GM12891 (cell line): ENCODE measurements around the gene HK3.

Experiments used
- DNase-seq: peaks from one replicate; pipeline ENCODE4 v3.0.0; 2011; ENCODE audit warnings: low spot score; ENCODE audit not compliant: insufficient read length
- FAIRE-seq: peaks from 2 replicates; lab custom pipeline; 2011; peaks lifted over from hg19 to GRCh38; lab: Jason Lieb, UNC
- PAX5 ChIP-seq: IDR thresholded peaks from 2 replicates; pipeline ENCODE4 v1.6.1; 2011; ENCODE audit warnings: low read length, moderate library complexity, mild to moderate bottlenecking; ENCODE audit not compliant: insufficient read depth, severe bottlenecking
- POLR2A ChIP-seq: IDR thresholded peaks from 2 replicates; pipeline ENCODE4 v1.6.1; 2011; ENCODE audit warnings: low read depth, low read length, control low read depth
- POLR2AphosphoS5 ChIP-seq: IDR thresholded peaks from 2 replicates; pipeline ENCODE4 v1.6.1; 2011; ENCODE audit warnings: low read depth, low read length, control low read depth
- POU2F2 ChIP-seq: IDR thresholded peaks from 2 replicates; pipeline ENCODE4 v1.6.1; 2011; ENCODE audit warnings: low read depth, mild to moderate bottlenecking, control low read depth, low read length, moderate library complexity
- SPI1 ChIP-seq: IDR thresholded peaks from 2 replicates; pipeline ENCODE4 v1.6.1; 2011; ENCODE audit warnings: low read depth, low read length, control low read depth
- TAF1 ChIP-seq: IDR thresholded peaks from 2 replicates; pipeline ENCODE4 v1.6.1; 2011; ENCODE audit warnings: low read depth, low read length, control low read depth

Gene HK3

GRCh38 chr5:176845392-176845713, 53.8 kb downstream of the HK3 start:
- TF ChIP-seq PAX5 (no peak), SPI1 (no peak), POU2F2 (no peak), POLR2A (no peak), POLR2AphosphoS5 (no peak), TAF1 (no peak)
- FAIRE-seq: no peak
- DNase-seq: no peak

DNA sequence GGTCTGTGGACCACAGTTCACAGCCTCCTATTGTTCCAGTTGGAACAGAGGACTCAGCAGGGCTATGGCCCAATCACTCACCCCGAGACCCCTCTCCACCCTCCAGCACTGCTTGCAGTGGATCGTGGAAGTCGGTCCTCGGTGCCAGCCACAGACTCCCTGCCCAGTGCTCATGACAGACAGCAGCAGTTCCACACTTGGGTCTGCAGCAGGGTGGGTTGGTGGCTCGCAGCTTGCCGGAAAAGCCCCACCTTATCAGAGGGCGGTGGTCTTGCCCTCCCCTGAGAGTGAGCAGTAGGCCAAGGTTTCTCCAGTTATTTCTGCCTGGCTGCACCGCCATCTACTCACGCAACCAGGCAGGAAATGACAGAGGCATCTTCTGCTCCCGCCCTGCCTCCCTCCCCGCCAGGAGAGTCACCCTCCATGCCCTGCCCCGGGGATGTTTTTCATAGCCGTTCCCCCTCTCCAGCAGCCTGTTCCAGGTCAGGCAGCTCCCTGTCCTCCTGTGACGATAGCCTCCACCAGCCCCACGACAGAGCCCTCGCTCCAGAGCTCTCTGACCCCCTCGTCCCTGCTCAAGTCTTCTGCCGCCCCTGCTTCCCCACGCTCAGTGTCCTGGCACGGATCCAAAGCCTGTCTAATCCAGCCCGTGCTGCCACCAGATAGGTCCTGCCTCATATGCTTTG, 54.3 kb downstream of the HK3 start:
- TF ChIP-seq POU2F2 (no peak), POLR2AphosphoS5 (no peak), SPI1 (no peak), TAF1 (no peak), PAX5 (no peak), POLR2A (no peak)
- DNase-seq (no peak), FAIRE-seq (no peak)

DNA sequence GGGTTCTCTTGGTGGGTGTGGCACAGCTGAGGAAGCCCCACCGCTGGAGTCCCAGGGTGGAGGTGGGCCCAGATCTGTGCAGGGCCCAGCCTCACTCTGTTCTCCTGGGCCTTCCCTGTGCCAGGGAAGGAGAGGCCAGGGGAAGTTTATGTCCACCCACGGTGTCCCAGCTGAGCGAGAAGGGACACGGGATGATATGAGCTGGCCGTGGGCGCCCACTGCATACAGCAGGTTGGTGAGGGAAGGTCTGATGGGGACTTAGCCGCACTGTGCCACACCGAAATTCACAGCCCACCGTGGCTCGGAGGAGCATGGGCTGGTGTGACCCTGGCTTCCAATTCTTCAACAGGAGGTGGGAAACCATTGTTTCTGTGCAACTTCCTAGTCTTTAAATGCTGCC, 54.9 kb downstream of the HK3 start:
- DNase-seq (no peak), FAIRE-seq (no peak)
- TF ChIP-seq SPI1: no peak
- no peak for TF ChIP-seq POLR2AphosphoS5
- TF ChIP-seq POU2F2: no peak
- TF ChIP-seq PAX5: no peak
- TF ChIP-seq POLR2A: no peak
- TF ChIP-seq TAF1: no peak

DNA sequence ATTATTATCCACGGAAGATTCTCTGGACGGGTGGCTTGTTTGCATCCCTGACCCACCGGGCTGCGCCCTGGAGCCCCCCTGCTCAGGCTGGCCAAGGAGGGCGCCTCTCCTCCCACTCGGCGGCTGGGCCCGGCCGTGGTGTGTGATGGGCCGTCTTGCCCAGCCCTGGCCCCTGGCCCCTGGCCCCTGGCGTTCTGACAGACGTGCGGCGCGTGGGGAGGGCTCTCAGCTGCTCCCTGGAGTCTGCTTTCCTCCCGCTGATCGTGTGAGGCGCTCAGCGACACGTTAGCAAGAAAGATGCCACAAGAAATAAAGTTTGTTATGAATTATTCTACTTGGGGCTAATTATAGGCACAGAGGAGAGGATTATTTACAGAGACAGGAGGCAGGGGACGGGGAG, 55.5 kb downstream of the HK3 start:
- no peak for FAIRE-seq
- TF ChIP-seq SPI1: no peak
- no peak for TF ChIP-seq POLR2A
- no peak for TF ChIP-seq PAX5
- DNase-seq: no peak

DNA sequence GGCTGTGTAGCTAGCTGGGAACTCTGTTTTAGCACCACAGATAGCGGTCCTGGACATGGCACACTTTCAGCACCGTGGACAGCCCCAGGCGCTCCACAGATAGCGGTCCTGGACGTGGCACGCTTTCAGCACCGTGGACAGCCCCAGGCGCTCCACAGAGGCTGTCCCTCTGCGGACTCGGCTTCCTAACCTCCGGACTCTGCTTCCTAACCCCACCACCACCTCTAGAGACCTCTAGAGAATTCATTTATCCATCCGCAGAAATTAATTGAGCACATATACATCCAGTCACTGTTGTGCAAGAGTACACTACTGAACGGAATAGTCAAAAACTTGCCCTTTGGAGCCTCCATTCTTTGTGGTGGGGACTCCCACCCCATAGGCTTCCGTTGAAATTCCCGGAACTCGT, 61.4 kb downstream of the HK3 start:
- TF ChIP-seq TAF1 (no peak), POU2F2 (no peak), PAX5 (no peak), POLR2AphosphoS5 (no peak), SPI1 (no peak), POLR2A (no peak)
- peak; percentile 58 for DNase-seq
- FAIRE-seq: peak; percentile 56

DNA sequence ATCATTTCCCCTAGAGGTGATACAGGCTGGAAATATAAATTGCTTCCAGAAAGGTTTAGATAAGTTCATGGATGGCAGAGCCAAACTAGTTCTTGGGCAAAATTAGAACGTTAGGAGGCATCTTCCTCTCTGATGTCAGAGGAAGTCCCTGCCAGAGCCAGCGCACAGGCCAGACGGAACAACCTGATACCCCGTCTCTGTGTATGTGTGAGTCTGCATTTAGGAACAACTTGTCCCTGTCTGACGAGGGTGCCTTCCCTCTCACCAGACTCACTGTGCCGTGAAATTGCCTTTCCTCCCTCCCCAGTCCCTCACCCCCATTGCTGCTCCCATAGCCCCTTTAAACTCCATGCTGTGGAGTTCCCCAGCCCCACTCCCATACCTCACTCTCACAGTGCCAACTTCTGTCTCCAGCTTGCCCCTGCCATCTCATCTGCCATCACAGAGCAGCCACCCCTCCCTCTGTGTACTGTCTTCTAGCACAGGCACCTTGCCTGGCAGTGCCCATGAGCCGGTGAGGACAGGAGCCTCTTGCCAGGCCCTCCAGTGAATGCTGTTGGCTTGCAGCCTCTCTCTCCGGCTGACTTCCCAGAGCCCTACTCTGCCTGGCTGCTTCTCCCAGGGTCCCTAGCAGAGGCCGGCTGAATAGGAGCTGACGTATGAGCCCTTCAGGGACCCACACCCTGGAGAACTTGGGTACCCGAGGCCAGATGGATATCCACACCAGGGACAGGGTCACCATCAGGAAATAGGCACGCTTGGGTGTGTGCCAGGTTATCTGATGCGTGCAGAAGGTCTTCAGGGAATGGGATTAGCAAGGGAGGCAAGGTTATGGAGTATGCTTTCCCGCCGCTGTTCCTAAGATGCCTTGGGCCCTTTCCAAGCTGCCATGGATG, 62.1 kb downstream of the HK3 start:
- TF ChIP-seq POU2F2: no peak
- no peak for TF ChIP-seq POLR2AphosphoS5
- TF ChIP-seq POLR2A: no peak
- no peak for TF ChIP-seq TAF1
- TF ChIP-seq PAX5: no peak
- no peak for FAIRE-seq
- DNase-seq: no peak

- no peak for FAIRE-seq
- DNase-seq: no peak
- TF ChIP-seq POLR2A (no peak), POU2F2 (no peak), SPI1 (no peak), PAX5 (no peak), POLR2AphosphoS5 (no peak), TAF1 (no peak)
These were observed 63.2 kb downstream of the HK3 start for GRCh38 chr5:176835918-176836317.

- FAIRE-seq (no peak), DNase-seq (no peak)
- no peak for TF ChIP-seq TAF1
- no peak for TF ChIP-seq POLR2A
- TF ChIP-seq PAX5: no peak
- no peak for TF ChIP-seq POU2F2
- no peak for TF ChIP-seq SPI1
- no peak for TF ChIP-seq POLR2AphosphoS5
These were observed 65.9 kb downstream of the HK3 start for GRCh38 chr5:176833286-176833685.

DNA sequence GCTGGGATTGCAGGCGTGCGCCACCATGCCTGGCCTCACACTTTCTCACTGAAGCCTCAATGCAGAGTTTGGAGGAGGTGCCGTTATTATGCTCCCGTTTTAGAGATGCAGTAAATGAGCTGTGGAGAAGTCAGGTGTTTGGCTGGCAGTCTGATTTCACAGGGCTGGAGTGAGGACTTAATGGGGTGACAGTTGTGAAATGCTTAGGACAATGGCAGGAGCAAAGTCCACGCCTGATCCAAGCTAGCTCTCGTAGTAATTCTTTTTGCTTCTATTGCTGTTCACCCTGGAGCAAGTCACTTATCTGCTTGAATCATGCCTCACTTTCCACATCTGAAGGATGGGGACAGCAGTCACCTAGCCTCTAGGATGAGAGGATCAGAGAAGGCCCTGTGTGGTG, 67.0 kb downstream of the HK3 start:
- DNase-seq: no peak
- FAIRE-seq: no peak
- TF ChIP-seq POLR2AphosphoS5 (no peak), TAF1 (no peak), POU2F2 (no peak), PAX5 (no peak), POLR2A (no peak), SPI1 (no peak)
